GM18505 (cell line): Measurements from ENCODE around the gene PPM1F.
"Not testable (repeated sequence)": the region's sequence is repeated elsewhere in the genome, so short reads cannot be mapped to it uniquely, and the experiment has no call there.

Source experiments
- ATAC-seq: cut with Tn5 transposase; IDR thresholded peaks from one replicate; pipeline ENCODE4 v1.9.1; 2021; ENCODE audit not compliant: unreplicated experiment
- POLR2A ChIP-seq: IDR thresholded peaks from 4 replicates; pipeline ENCODE4 v1.6.1; 2011; ENCODE audit warnings: borderline replicate concordance; ENCODE audit not compliant: insufficient read depth, insufficient read length; ENCODE audit errors: extremely low read depth

PPM1F gene

GRCh38 chr22:21947040-21948014 lies 5.3 kb downstream of the PPM1F start:
- no peak for TF ChIP-seq POLR2A
- ATAC-seq, result no peak

DNA sequence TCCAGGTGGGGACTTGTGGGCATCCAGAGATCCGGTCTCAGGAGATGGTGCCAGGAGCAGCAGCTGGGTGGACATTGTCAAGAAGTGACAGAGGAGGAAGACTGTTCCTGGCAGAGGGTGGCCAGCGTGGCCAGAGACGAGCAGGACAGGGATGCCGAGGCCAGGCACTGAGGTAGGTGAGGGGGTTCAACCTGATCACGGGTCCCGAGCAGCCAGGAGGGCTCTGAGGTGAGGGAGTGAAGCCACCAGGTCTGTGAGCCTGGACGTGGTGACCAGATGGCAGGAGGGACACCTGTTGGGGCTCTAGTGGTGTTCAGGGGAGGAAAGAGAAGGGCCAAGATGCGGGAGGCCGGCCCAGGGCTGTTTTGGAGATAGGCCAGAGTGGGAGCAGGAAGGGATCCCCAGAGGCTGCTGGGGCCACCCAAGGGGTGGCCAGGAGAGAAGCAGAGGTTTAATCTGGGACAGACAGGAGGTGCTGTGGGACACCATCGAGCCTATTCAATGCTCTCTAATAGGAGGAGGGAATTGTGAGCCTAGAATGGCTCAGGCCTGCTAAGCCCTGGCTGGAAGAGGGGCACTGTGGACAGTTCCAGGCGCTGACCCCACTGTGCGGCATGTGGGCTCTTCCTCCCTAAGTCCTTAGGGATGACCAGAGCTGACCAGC lies 6.3 kb downstream of the PPM1F start:
- TF ChIP-seq POLR2A, result no peak
- no peak for ATAC-seq

- no peak for ATAC-seq
Observed at GRCh38 chr22:21945453-21946261, 7.0 kb downstream of the PPM1F start.

DNA sequence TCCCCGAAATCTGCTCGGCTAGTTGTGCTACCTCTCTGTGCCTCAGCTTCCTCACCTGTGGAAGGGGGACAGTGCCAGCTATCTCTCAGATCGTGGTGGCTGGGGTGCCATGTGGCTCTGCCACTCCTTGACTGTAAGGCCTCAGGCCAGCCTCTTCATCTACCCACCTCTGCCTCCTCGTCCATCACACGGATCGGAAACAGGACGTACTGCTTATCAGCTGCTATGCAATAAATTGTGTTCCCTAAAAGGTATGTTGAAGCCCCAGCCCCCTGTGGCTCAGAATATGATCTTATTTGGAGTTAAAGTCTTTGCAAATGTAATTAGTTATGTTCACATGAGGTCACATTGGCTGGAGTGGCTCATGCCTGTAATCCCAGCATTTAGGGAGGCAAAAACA lies 7.8 kb downstream of the PPM1F start:
- TF ChIP-seq POLR2A, result no peak
- ATAC-seq, result no peak

More at GRCh38 chr22:21945453-21946261, 7.0 kb downstream of the PPM1F start:
- no peak for TF ChIP-seq POLR2A

DNA sequence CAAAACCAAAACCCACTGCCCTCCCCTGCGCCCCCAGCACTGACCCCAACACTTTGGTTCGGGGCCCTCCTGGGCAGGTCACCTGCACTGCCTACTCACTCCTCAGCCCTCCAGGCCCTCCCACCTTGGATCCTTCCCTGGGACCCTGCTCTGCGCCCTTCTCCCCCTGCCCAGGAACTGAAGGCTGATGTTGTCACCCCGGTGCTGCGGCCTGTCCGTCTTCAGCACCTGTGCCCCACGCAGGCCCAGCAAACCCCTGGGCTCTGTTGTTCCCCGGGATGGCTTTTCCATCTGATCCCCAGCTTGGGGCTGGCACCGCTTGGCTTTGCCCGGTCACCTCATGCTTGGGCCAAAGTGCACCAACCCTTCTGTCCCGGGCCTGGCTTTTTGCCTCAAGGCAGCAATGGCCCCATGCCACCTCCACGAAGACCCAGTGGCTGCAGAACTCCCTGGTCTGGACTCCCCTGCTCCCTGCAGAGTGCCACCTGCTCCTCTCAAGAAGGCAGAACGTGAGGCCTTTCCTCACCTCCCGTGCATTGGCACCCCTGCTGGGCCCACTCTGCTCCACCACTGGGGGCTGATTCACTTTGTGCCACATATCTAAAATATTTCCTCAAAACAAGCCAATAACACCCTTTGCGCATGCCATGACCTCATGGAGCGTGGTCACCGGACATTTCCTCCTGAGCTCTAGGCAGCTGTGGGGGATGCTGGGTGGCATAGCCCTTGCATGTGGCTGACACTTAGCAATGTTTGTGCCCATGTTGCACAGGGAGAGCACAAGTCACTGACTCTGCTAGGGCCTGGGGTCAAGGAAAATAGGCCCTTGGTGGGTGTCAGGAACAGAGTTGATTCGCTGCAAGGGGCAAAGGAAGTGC lies 8.8 kb downstream of the PPM1F start:
- ATAC-seq, result no peak

DNA sequence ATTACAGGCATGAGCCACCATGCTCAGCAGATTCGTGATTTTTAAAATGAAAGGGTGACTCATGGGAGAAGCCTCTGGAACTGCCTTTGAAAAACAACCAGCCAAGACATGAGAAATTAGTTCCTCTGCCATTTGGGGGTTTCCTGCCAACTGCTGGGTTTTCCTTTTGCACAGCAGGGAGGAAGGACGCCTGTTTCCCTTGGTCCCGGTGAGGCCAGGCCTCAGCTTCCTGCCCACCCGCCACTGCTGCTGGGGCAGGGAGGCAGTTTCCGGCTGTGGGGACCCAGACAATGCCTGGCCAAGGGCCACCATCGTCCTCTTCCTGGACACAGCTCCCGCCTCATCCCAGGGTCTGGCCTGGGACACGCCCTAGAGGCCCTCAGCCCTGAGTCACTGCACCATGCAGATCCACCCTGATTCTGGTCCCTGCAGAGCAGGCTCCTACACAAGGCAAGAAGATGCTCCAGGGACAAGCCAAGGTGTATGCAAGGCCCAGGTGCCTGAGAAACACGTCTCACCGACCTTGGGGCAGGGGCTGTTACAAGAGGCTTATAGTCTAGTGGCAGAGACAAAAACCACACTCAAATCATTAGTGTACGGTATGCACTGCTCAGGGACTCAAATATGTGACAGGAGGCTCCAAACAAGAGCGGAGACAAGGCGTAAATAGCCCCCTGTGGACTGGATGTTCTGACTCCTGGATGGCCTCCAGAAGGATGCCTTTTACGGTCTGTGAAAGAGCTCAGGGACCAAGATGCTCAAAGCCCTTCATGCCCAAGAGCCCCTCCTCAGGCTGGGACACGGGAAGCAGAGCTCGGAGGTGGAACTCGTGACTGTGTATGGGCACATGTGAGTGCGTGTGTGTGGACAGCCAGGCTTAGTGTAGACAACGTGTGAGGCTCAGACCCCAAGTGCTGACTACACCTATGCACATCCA lies 10.0 kb downstream of the PPM1F start:
- TF ChIP-seq POLR2A, result no peak

More for the DNA sequence above, 8.8 kb downstream of the PPM1F start:
- no peak for TF ChIP-seq POLR2A

GRCh38 chr22:21941921-21942320 lies 10.7 kb downstream of the PPM1F start:
- TF ChIP-seq POLR2A, result no peak
- ATAC-seq, result no peak

More for the DNA sequence above, 10.0 kb downstream of the PPM1F start:
- ATAC-seq, result no peak

GRCh38 chr22:21940521-21940920 lies 12.1 kb downstream of the PPM1F start:
- ATAC-seq, result no peak

DNA sequence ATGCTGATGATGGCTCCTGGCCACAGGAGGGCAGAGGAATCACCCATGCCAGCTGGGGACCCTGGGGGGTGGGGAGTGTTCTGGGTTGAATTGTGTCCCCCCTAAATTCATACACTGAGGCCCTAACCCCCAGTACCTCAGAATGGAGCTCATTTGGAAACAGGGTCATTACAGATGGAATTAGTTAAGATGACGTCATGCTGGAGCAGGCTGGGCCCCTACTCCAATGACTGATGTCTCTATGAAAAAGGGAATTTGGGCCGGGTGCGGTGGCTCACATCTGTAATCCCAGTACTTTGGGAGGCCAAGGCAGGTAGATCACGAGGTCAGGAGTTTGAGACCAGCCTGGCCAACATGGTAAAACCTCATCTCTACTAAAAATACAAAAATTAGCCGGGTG lies 12.7 kb downstream of the PPM1F start:
- ATAC-seq, result not testable (repeated sequence)

More at GRCh38 chr22:21940521-21940920, 12.1 kb downstream of the PPM1F start:
- TF ChIP-seq POLR2A, result no peak

DNA sequence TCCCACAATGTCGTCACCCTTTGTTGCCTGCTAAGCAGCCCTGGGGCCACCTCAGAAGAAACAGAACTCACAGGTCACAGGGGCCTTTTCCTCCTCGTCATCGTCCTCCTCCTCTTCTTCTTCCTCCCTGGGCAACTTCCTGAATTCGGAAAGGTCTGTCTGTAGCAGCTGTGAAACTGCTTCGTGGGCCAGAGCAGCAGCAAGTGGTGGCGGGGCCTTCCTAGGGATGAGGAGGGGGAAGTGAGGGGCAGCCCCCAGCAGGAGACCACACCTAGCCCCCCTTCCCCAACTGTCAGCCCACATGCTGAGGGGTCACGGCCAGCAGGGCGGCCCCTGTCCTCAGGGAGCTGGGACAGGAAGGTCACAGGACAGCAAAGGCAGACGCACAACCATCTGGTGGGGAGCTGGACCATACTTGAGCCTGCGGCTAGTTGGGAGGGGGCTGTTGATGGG lies 13.2 kb downstream of the PPM1F start:
- no peak for ATAC-seq
- no peak for TF ChIP-seq POLR2A

DNA sequence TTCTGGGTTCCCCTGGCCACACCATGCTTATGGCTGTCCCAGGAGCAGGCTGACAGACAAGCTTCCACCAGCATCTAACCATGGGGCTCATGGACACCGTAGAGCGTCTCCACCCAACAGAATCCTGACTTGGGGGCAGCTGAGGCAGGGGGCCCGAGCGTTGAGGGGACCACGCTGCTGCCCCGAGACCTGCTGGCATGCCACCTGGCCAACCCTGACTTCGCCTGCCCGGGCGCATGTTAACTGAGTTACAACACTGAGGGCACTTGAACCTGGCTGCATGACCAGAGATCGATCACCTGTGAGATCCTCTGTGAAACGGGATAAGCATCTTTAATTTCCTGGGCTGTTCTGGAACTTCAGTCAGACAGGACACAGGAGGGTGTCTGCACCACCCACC lies 13.7 kb downstream of the PPM1F start:
- ATAC-seq, result no peak
- no peak for TF ChIP-seq POLR2A
